SK-N-MC (cell line): Measurements from ENCODE around the gene GIPC2.
A peak's percentile ranks its signal among the peaks of the same experiment; 100 is the strongest.

Source experiments
- DNase-seq: peaks from one replicate; pipeline ENCODE4 v3.0.0-alpha.2; 2011; ENCODE audit warnings: low read depth, low spot score
- H3K27ac ChIP-seq: fragments of 200-600 bp; sonication (generic); 2 replicates; pipeline ENCODE4 v1.5.1; 2016; ENCODE audit warnings: mixed run types
- H3K36me3 ChIP-seq: fragments of 200-600 bp; sonication (generic); 2 replicates; pipeline ENCODE4 v1.6.1; 2017; ENCODE audit warnings: antibody characterized with exemption, low read length, mixed read lengths; ENCODE audit not compliant: insufficient read depth
- H3K4me3 ChIP-seq: fragments of 200-600 bp; sonication (generic); 2 replicates; pipeline ENCODE4 v1.5.1; 2016
- H3K9ac ChIP-seq: fragments of 200-600 bp; sonication (generic); 2 replicates; pipeline ENCODE4 v1.8.0; 2017; ENCODE audit warnings: mixed run types, mixed read lengths; ENCODE audit not compliant: insufficient read length
- H3K9me3 ChIP-seq: fragments of 200-600 bp; sonication (generic); 2 replicates; pipeline ENCODE4 v1.6.1; 2017; ENCODE audit warnings: low read depth, mild to moderate bottlenecking, antibody characterized with exemption, low read length, moderate library complexity, mixed read lengths
- EZH2 ChIP-seq: fragments of 200-600 bp; sonication (generic); IDR thresholded peaks from one replicate; pipeline ENCODE4 v1.6.1; 2017; ENCODE audit warnings: antibody characterized with exemption
- FOXP2 ChIP-seq: optimal IDR thresholded peaks from 2 replicates; pipeline ENCODE3; 2011; ENCODE audit warnings: mild to moderate bottlenecking, moderate library complexity; ENCODE audit not compliant: insufficient read depth; ENCODE audit errors: extremely low read length, control extremely low read depth
- POLR2AphosphoS5 ChIP-seq: IDR thresholded peaks from 2 replicates; pipeline ENCODE4 v1.6.1; 2012; ENCODE audit warnings: mild to moderate bottlenecking, low read depth, low read length, borderline replicate concordance

Gene GIPC2

GRCh38 chr1:78145105-78145580 is 99.4 kb downstream of the GIPC2 start:
- DNase-seq = no peak
- Histone ChIP-seq H3K4me3 (peak overlapping the region; percentile 49; the same call in 1 of the 2 replicates), H3K27ac (0 out of 2 replicates have a peak overlapping the region, but pooled peaks have one; percentile 70), H3K9ac (peak overlapping the region; percentile 11), H3K9me3 (no peaks in the 10 kb centered on the region), H3K36me3 (no peaks in the 10 kb centered on the region)
- TF ChIP-seq POLR2AphosphoS5 (no peak), EZH2 (no peak), FOXP2 (no peak)

DNA sequence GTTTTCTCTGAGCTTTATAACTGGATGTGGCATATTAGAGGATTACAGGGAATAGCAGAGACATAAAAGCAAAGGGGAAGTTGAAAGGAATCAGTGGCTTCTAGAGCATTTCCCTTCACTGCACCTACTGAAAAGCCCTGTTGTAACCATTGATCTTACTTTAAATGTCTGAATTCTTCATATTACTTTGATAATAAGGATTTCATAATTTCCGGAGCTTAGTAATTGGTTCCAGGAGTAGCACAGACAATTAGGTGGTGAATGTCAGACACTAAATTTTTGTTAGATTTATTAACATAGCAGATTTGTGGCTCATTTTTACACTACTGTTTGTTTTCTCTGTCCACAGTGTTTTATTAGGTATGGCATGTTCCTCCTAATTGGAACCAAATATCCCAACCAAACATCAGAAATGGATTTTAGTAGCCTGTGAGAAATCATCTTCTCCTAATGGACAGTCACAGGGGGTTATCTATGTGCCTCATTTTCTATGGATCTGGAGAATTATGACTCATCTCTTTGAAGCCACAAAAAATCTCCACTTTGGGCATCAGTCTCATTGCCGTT is 100.5 kb downstream of the GIPC2 start:
- peak overlapping the region; percentile 49 for H3K4me3 ChIP-seq
- peak; percentile 68; the same call in 1 of the 2 replicates for TF ChIP-seq POLR2AphosphoS5
- TF ChIP-seq EZH2 = no peak
- peak overlapping the region; percentile 70 for H3K27ac ChIP-seq

DNA sequence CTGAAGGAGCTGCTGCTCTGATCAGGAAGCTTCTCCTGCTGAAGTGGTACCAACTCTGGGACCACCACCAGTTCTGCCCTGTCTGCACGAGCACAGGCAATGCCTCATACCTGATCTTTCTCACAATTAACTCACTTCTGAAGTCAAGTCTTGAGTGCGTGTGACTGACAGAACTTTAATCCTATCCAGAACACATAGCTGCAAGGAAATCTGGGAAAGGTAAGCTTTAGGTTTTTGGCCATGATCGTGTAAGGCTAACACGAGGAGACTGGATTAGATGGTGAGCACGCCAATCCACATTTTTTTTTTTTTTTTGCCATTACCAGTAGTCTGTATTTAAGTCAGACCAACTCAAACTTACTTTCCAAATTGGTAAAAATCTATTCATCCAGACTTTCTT is 101.3 kb downstream of the GIPC2 start:
- Histone ChIP-seq H3K9ac (no peak overlapping the region), H3K36me3 (no peaks in the 10 kb centered on the region), H3K4me3 (no peak overlapping the region), H3K9me3 (no peaks in the 10 kb centered on the region), H3K27ac (peak overlapping the region; percentile 70; the same call in 1 of the 2 replicates)
- TF ChIP-seq FOXP2 = no peak
- no peak for TF ChIP-seq POLR2AphosphoS5
- no peak for TF ChIP-seq EZH2
- DNase-seq = no peak

More for the DNA sequence above, 100.5 kb downstream of the GIPC2 start:
- Histone ChIP-seq H3K9ac (peak overlapping the region; percentile 11), H3K36me3 (no peaks in the 10 kb centered on the region), H3K9me3 (no peaks in the 10 kb centered on the region)
- peak; percentile 83 for DNase-seq

- H3K9me3 ChIP-seq = no peaks in the 10 kb centered on the region
- H3K4me3 ChIP-seq = no peak overlapping the region
- H3K9ac ChIP-seq = no peak overlapping the region
- DNase-seq = no peak
- TF ChIP-seq EZH2 = no peak
- no peak for TF ChIP-seq POLR2AphosphoS5
- no peak for TF ChIP-seq FOXP2
- no peaks in the 10 kb centered on the region for H3K36me3 ChIP-seq
- H3K27ac ChIP-seq = no peak overlapping the region
These were observed 107.4 kb downstream of the GIPC2 start for GRCh38 chr1:78153092-78153736.

GRCh38 chr1:78155121-78155520 is 109.4 kb downstream of the GIPC2 start:
- Histone ChIP-seq H3K36me3 (no peaks in the 10 kb centered on the region), H3K9me3 (no peaks in the 10 kb centered on the region), H3K4me3 (no peak overlapping the region), H3K27ac (no peak overlapping the region), H3K9ac (no peak overlapping the region)
- DNase-seq = no peak
- TF ChIP-seq POLR2AphosphoS5 (no peak), EZH2 (no peak), FOXP2 (no peak)

- TF ChIP-seq EZH2 = no peak
- peak; percentile 70; the same call in 1 of the 2 replicates for TF ChIP-seq POLR2AphosphoS5
- DNase-seq = peak; percentile 75
- H3K36me3 ChIP-seq = no peaks in the 10 kb centered on the region
- peak overlapping the region; percentile 52 for H3K9ac ChIP-seq
- H3K27ac ChIP-seq = peak overlapping the region; percentile 96
- H3K9me3 ChIP-seq = no peaks in the 10 kb centered on the region
- peak overlapping the region; percentile 50 for H3K4me3 ChIP-seq
These were observed 111.2 kb downstream of the GIPC2 start for GRCh38 chr1:78156805-78157521.

DNA sequence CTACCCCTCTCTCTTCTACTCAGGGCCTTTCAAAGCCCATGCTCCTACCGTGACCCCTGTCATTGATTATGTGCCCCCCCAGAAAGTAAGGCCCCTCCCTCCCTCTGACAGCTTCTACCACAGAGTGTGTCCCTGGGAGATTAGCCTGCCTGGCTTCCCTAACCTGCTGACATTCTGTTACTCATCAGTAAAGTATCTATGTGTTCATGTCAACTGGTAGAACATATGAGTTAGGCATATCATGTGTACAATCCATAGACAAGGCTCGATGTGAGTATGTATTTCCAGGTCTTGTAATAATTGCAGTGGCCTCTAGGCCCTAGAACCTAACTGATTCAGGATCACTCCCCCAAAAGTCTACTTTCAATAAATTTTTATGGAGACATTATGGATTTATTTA is 120.0 kb downstream of the GIPC2 start:
- H3K36me3 ChIP-seq = no peaks in the 10 kb centered on the region
- DNase-seq = no peak
- no peaks in the 10 kb centered on the region for H3K9me3 ChIP-seq
- H3K9ac ChIP-seq = no peak overlapping the region
- H3K27ac ChIP-seq = no peak overlapping the region
- no peak for TF ChIP-seq FOXP2
- no peak for TF ChIP-seq POLR2AphosphoS5
- no peak for TF ChIP-seq EZH2
- H3K4me3 ChIP-seq = no peak overlapping the region

DNA sequence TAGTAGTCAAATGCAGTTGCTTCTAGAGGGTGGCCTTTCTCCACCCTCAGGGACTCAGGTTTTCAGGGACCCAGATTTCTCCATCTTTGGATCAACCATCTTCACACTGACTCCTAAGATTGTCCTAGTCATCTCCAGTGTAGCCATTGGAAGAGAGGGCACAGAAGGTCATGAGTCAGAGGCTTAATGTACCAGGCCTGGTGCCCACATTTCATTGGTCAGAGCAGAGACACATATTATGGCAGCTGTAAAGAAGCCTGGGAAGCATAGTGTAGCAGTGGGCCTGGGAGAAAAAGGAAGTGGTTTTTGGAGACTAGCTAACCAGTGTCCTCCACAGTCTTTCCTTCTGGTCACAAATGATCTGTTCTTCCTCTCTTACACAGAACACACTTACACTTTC is 122.5 kb downstream of the GIPC2 start:
- Histone ChIP-seq H3K9ac (no peak overlapping the region), H3K36me3 (no peaks in the 10 kb centered on the region), H3K4me3 (no peak overlapping the region), H3K9me3 (no peaks in the 10 kb centered on the region), H3K27ac (no peak overlapping the region)
- no peak for DNase-seq
- TF ChIP-seq FOXP2 (no peak), POLR2AphosphoS5 (no peak), EZH2 (no peak)
